Heart right ventricle (tissue), 16 donors: ENCODE measurements around the gene RPGR. TPM values are rescaled to one million over a fixed set of nuclear protein-coding genes. Genes with fewer than 3 reads are reported as not detected.

Experiments used
- ATAC-seq, 8 donors: fragments of 200-7000 bp; cut with Tn5 transposase; one replicate each; pipeline ENCODE4 v1.9.1; 2020; ENCODE audit warnings: mild to moderate bottlenecking in 8 of 8, moderate library complexity in 8 of 8, moderate number of reproducible peaks in 1 of 8
- DNase-seq, 2 donors: peaks; one replicate each; pipeline ENCODE4 v3.0.0-alpha.2; 2020
- H3K27ac ChIP-seq, 10 donors: fragments of 200-600 bp; sonication (generic) in 2 of 10; one replicate each; pipeline versions ENCODE4 v1.5.0 to v1.8.0; 2020 to 2022; ENCODE audit warnings: mild to moderate bottlenecking in 3 of 10
- H3K27me3 ChIP-seq, 7 donors: fragments of 200-600 bp; one replicate each; pipeline ENCODE4 v1.8.0; 2021 to 2022; ENCODE audit warnings: mild to moderate bottlenecking in 2 of 7
- H3K36me3 ChIP-seq, 9 donors: fragments of 200-600 bp; sonication (generic) in 1 of 9; one replicate each; pipeline versions ENCODE4 v1.5.0 to v1.8.0; 2020 to 2022; ENCODE audit warnings: mild to moderate bottlenecking in 2 of 9
- H3K4me1 ChIP-seq, 9 donors: fragments of 200-600 bp; sonication (generic) in 1 of 9; one replicate each; pipeline versions ENCODE4 v1.5.0 to v1.8.0; 2020 to 2022; ENCODE audit warnings: mild to moderate bottlenecking in 4 of 9
- H3K4me3 ChIP-seq, 10 donors: fragments of 200-600 bp; sonication (generic) in 2 of 10; one replicate each; pipeline versions ENCODE4 v1.5.0 to v1.8.0; 2020 to 2022; ENCODE audit warnings: mild to moderate bottlenecking in 7 of 10, moderate library complexity in 2 of 10
- H3K9me3 ChIP-seq, 11 donors: fragments of 200-600 bp in 10 of 11; sonication (generic) in 2 of 11; one replicate each; pipeline versions ENCODE4 v1.5.0 to v1.8.0; 2013 to 2022; ENCODE audit warnings: mild to moderate bottlenecking in 2 of 11, control low read depth in 1 of 11, moderate library complexity in 1 of 11
- WGBS, 2 donors: extraction: QIAGEN DNeasy Blood & Tissue Kit; methylation state at CpG; one replicate each; pipeline ENCODE4 v1.1.7; 2013; ENCODE audit warnings: inconsistent platforms in 1 of 2; 5-methylcytosine and 5-hydroxymethylcytosine counted together
- intact Hi-C, 10 donors: fragments of 100-400 bp; cut with DNase I; formaldehyde crosslinking; loops; one replicate each; pipeline versions ENCODE4 v1.11.1 to v1.14.2; 2022
- polyA plus RNA-seq, 2 donors: library from polyadenylated mRNA; stranded (reverse); fragments of 200-250 nt; gene quantifications; one replicate each; pipeline ENCODE4 v1.2.3, GENCODE V29; 2013
- total RNA-seq, 10 donors: library from RNA; stranded (reverse); fragmentation: NEBNext Ultra II Directional in 3 of 10; extraction: Animal tissue kit (Norgen Biotek cat#: 25700) in 3 of 10; gene quantifications; one replicate each; pipeline versions ENCODE4 v1.2.1 to v1.2.4, GENCODE V29; 2021 to 2023
- TF ChIP-seq, protein P1 (sequence below), 9 donors: fragments of 200-600 bp; sonication (generic) in 2 of 9; IDR thresholded peaks; one replicate each; pipeline versions ENCODE4 v1.5.0 to v1.8.0; 2021 to 2022; ENCODE audit warnings: antibody characterized with exemption in 9 of 9, mild to moderate bottlenecking in 5 of 9, moderate library complexity in 1 of 9
- donor health status: Arrhythmogenic right ventricular cardiomyopathy.
- donor health status: ischemic (EF 13 %, LVEDD 7.1; RV severe dilation, severe dysfunction).
- donor health status: healthy with polysubstance abuse.
- donor health status: DM: no; HTN: yes; CAD: no.
- donor health status: DM: no; HTN: no; CAD: no.
- donor health status: ischemic (EF 25% LVEDD 6.9; RV normal size, moderate dysfunction).
- donor health status: ischemic (EF 25% LVEDD 5.7; RV mildly dilated, moderate dysfunction).
- donor health status: healthy.
- donor health status: DM: yes; HTN: yes; CAD: no.
- donor health status: Ischemic cardiomyopathy.
- donor health status: ischemic (EF 35%, LVEDD 5.7; RV mildly dilated, moderate dysfunction).
- donor health status: nonischemic (EF 11% LVEDD 7.7; RV severe dilation, severe dysfunction).
- donor health status: DM: yes; HTN: yes; CAD: no.
- donor health status: PGD.
- donor health status: ischemic (EF 29% LVEDD 5.4; RV normal size, mild dysfunction).
- donor health status: nonischemic (EF 23%, LVEDD 6.1; RV moderate dilation, normal function).

Gene RPGR
- total and polyA plus RNA-seq, 12 donors = 3.8 to 30.3 (median 6.0) TPM

DNA sequence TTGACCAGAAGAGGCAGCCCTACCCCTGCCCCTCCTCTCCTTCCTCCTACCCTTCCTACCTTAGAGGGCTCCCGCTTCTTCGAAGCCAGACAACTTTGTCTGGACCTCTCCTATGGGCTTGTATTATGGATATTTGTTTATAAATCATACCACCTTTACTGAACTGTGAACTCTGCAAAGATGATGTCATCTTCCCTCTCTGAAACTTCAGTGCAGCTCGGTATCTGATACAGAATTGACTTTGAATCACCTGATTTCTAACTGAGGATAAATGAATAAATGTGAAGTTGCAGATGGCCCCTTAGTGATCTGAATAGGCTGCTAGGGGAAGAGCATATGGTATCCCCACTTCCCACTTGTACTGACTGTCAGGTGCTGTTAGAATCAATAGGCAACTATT is 24.0 kb upstream of the RPGR start:
- no peak for ATAC-seq
- Histone ChIP-seq H3K4me1 (peaks cover 0 to 14% (median 0%) of the 10 kb centered on the region in 9 donors), H3K9me3 (no peaks in the 10 kb centered on the region), H3K36me3 (no peaks in the 10 kb centered on the region), H3K4me3 (no peak overlapping the region), H3K27ac (no peak overlapping the region), H3K27me3 (peaks cover 0 to 40% (median 0%) of the 10 kb centered on the region in 7 donors)
- DNase-seq = no peak
- WGBS, 2 donors = 90 to 95% methylated on average over 3 of the region's 3 CpGs
- TF ChIP-seq, protein P1, sequence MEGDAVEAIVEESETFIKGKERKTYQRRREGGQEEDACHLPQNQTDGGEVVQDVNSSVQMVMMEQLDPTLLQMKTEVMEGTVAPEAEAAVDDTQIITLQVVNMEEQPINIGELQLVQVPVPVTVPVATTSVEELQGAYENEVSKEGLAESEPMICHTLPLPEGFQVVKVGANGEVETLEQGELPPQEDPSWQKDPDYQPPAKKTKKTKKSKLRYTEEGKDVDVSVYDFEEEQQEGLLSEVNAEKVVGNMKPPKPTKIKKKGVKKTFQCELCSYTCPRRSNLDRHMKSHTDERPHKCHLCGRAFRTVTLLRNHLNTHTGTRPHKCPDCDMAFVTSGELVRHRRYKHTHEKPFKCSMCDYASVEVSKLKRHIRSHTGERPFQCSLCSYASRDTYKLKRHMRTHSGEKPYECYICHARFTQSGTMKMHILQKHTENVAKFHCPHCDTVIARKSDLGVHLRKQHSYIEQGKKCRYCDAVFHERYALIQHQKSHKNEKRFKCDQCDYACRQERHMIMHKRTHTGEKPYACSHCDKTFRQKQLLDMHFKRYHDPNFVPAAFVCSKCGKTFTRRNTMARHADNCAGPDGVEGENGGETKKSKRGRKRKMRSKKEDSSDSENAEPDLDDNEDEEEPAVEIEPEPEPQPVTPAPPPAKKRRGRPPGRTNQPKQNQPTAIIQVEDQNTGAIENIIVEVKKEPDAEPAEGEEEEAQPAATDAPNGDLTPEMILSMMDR (IDR thresholded peaks at IDR 0.05) = no peak
- intact Hi-C loops = no loop called here

DNA sequence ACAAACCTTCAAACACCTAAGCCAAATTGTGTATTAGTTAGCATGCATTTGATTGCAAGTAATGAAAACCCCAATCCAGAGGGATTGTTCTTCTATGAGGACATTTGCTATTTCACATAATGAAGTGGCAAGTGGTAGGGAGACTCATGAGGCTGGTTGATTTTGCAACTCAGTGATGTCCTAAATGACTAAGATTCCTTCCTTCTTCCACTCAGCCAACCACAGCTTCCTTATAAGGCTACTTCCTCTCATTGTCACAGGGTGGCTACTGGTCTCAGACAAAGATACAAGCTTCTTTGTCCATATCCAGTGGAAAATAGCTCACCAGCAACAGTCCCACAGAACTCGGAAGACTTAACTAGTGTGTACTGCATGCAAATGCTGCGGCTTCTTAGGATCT is 19.8 kb upstream of the RPGR start:
- ATAC-seq = peak in 6 of 8 donors; percentile 42 to 80 (median 65)
- DNase-seq = peak in 1 of 2 donors; percentile 7
- Histone ChIP-seq H3K27me3 (peaks cover 0 to 51% (median 0%) of the 10 kb centered on the region in 7 donors), H3K36me3 (no peaks in the 10 kb centered on the region), H3K27ac (peak overlapping the region in 1 of 10 donors; percentile 16), H3K4me3 (no peak overlapping the region), H3K9me3 (no peaks in the 10 kb centered on the region), H3K4me1 (peaks cover 0 to 14% (median 0%) of the 10 kb centered on the region in 9 donors)
- TF ChIP-seq, protein P1 (IDR thresholded peaks at IDR 0.05) = no peak
- intact Hi-C loops = no loop called here
- 53 to 67% methylated on average over 2 of the region's 2 CpGs for WGBS, 2 donors

- ATAC-seq = no peak
- intact Hi-C loops = no loop called here
- WGBS, 2 donors = 57 to 89% methylated on average over 5 of the region's 5 CpGs
Observed at GRCh38 chrX:38346150-38346549, 18.8 kb upstream of the RPGR start.

GRCh38 chrX:38342853-38343778 is 15.8 kb upstream of the RPGR start:
- TF ChIP-seq, protein P1 (IDR thresholded peaks at IDR 0.05) = no peak
- intact Hi-C loops = no loop called here
- 75 to 76% methylated on average over 2 of the region's 2 CpGs for WGBS, 2 donors

More at GRCh38 chrX:38346150-38346549, 18.8 kb upstream of the RPGR start:
- TF ChIP-seq, protein P1 (IDR thresholded peaks at IDR 0.05) = no peak
- peaks cover 0 to 14% (median 0%) of the 10 kb centered on the region in 9 donors for H3K4me1 ChIP-seq
- no peak for DNase-seq
- no peaks in the 10 kb centered on the region for H3K9me3 ChIP-seq
- no peak overlapping the region for H3K27ac ChIP-seq
- no peaks in the 10 kb centered on the region for H3K36me3 ChIP-seq
- H3K27me3 ChIP-seq = peaks cover 0 to 48% (median 0%) of the 10 kb centered on the region in 7 donors
- no peak overlapping the region for H3K4me3 ChIP-seq

More at GRCh38 chrX:38342853-38343778, 15.8 kb upstream of the RPGR start:
- Histone ChIP-seq H3K27ac (no peak overlapping the region), H3K36me3 (no peaks in the 10 kb centered on the region), H3K4me3 (no peak overlapping the region), H3K27me3 (peaks cover 0 to 39% (median 0%) of the 10 kb centered on the region in 7 donors), H3K9me3 (no peaks in the 10 kb centered on the region), H3K4me1 (peaks cover 0 to 14% (median 0%) of the 10 kb centered on the region in 9 donors)
- ATAC-seq (no peak), DNase-seq (no peak)
